ENCODE results near the gene GDI1. TPM values are rescaled to one million over a fixed set of nuclear protein-coding genes. Genes with fewer than 3 reads are reported as not detected.
A peak's percentile ranks its signal among the peaks of the same experiment; 100 is the strongest.

GDI1 gene
- total RNA-seq, 1 donor: 106 TPM

GRCh38 chrX:154403192-154403591 lies 33.8 kb upstream of the GDI1 start:
- DNase-seq (ENCODE audit: low read depth): no peak
- H3K4me3 ChIP-seq (ENCODE audit: low read depth, low read length): no peak overlapping the region
- TF ChIP-seq, protein P1, sequence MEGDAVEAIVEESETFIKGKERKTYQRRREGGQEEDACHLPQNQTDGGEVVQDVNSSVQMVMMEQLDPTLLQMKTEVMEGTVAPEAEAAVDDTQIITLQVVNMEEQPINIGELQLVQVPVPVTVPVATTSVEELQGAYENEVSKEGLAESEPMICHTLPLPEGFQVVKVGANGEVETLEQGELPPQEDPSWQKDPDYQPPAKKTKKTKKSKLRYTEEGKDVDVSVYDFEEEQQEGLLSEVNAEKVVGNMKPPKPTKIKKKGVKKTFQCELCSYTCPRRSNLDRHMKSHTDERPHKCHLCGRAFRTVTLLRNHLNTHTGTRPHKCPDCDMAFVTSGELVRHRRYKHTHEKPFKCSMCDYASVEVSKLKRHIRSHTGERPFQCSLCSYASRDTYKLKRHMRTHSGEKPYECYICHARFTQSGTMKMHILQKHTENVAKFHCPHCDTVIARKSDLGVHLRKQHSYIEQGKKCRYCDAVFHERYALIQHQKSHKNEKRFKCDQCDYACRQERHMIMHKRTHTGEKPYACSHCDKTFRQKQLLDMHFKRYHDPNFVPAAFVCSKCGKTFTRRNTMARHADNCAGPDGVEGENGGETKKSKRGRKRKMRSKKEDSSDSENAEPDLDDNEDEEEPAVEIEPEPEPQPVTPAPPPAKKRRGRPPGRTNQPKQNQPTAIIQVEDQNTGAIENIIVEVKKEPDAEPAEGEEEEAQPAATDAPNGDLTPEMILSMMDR (IDR thresholded peaks at IDR 0.05; ENCODE audit: insufficient read depth, low read depth, low read length): no peak

DNA sequence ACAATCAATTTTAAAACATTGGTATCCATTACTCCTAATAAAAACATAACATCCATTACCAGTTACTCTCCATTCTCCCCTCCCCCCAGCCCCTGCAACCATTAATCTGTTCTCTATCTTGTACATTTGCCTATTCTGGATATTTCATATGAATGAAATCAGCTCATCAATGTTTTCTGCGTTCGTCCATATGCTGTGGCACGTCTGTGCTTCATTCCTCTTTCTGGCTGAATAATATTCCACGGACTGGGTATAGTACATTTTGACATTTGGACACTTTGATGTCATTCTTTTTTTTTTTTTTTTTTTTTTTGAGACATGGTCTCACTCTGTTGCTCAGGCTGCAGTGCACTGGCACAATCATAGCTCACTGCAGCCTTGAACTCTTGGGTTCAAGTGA lies 33.1 kb upstream of the GDI1 start:
- no peak for DNase-seq (ENCODE audit: low read depth)
- TF ChIP-seq, protein P1 (IDR thresholded peaks at IDR 0.05; ENCODE audit: insufficient read depth, low read depth, low read length): no peak
- no peak overlapping the region for H3K4me3 ChIP-seq (ENCODE audit: low read depth, low read length)

DNA sequence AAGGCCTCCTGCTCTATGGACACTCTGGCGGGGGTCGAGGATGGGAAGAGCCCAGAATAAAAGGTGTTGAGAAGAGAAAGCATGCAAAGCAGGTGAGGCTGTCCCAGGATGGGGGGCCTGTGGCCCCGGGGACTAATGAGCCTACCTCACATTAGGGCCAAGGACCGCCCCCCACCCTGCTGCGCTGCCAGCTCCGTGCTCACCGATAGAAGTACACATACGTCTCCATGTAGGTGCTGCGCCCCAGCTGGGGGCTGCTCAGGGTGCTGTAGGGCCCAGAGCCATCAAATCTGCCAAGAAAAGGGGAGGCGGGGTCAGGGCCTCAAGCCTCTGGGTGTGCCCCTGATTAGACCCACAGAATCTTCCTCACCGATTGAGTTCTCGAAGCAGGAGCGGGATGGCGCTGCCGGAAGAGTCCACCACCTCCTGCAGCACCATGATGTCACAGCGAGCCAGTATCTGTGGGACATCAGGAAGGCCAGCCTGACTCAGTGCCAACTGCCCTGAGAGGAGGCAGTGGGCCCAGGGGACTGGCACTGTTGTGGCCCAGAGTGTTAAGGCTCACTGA lies 32.2 kb upstream of the GDI1 start:
- TF ChIP-seq, protein P1 (IDR thresholded peaks at IDR 0.05; ENCODE audit: insufficient read depth, low read depth, low read length): no peak
- H3K4me3 ChIP-seq (ENCODE audit: low read depth, low read length): no peak overlapping the region
- no peak for DNase-seq (ENCODE audit: low read depth)

GRCh38 chrX:154408659-154409221 lies 28.2 kb upstream of the GDI1 start:
- DNase-seq (ENCODE audit: low read depth): no peak
- TF ChIP-seq, protein P1 (IDR thresholded peaks at IDR 0.05; ENCODE audit: insufficient read depth, low read depth, low read length): no peak
- H3K4me3 ChIP-seq (ENCODE audit: low read depth, low read length): peak overlapping the region; percentile 62

DNA sequence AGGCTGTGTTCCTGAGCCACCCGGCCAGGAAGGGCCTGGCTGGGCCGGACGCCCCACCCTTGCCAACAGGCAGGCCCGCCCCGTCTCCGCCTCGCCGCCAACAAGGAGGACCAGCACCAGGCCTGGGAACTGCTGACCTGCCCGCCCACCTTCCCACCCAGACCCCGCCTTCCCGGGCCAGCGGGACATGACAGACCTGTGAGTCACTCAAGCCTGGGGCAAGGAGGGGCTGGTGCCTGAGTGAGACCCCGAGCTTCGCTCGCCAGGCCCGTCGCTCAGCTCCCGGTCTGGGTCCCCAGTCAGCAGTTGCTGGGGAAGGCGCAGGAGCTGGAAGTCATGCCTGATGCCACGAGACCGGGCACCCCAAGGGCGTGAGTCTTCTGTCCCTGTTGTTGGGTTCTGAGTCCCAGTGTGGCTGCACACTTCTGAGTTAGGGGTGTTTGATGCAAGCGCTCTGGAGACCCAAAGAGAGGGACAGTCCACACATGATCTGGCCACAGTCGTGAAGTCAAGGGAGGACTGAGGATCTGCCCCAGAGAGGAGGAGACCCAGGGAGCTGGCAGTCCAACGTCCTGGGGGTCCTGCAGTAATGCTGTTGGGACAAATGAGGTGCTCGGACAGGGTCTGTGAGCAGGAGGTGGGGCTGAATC lies 27.6 kb upstream of the GDI1 start, which contains the start of gene DNASE1L1:
Gene DNASE1L1, minus strand, starts transcription at position 33 of the 650 bp plus-strand sequence. CDS start 3,686 bp downstream, outside the sequence.
- TF ChIP-seq, protein P1 (IDR thresholded peaks at IDR 0.05; ENCODE audit: insufficient read depth, low read depth, low read length): no peak
- peak; percentile 90 for DNase-seq (ENCODE audit: low read depth)
- peak within 1 kb of the TSS; percentile 62 for H3K4me3 ChIP-seq (ENCODE audit: low read depth, low read length)

DNA sequence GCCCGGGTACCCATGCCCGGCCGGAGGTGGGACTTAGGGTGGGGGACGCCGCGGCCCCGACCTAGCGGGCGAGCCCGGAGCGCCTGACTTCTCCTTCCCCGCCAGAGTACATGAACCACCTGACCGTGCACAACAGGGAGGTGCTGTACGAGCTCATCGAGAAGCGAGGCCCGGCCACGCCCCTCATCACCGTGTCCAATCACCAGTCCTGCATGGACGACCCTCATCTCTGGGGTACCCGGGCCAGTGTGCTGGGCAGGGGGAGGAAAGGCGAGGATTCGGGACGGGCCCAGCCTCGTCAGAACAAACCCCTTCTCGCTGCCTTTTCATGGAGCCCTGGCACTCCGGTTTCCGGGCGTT lies 25.0 kb upstream of the GDI1 start:
- TF ChIP-seq, protein P1 (IDR thresholded peaks at IDR 0.05; ENCODE audit: insufficient read depth, low read depth, low read length): no peak
- no peak for DNase-seq (ENCODE audit: low read depth)
- peak overlapping the region; percentile 65 for H3K4me3 ChIP-seq (ENCODE audit: low read depth, low read length)
